Ishikawa (cell line): ENCODE results near the gene GPALPP1.

Experiments used
- EGR1 ChIP-seq: IDR thresholded peaks from 2 replicates; pipeline ENCODE4 v1.6.1; 2012
- EP300 ChIP-seq: IDR thresholded peaks from 2 replicates; pipeline ENCODE4 v1.6.1; 2012; ENCODE audit warnings: borderline replicate concordance
- FOXM1 ChIP-seq: IDR thresholded peaks from 2 replicates; pipeline ENCODE4 v1.6.1; 2012; ENCODE audit warnings: low read depth, borderline replicate concordance
- TAF1 ChIP-seq: IDR thresholded peaks from 2 replicates; pipeline ENCODE4 v1.6.1; 2012; ENCODE audit warnings: low read depth, mild to moderate bottlenecking

- no peak for TF ChIP-seq TAF1
- TF ChIP-seq EP300: no peak
- no peak for TF ChIP-seq EGR1
- no peak for TF ChIP-seq FOXM1
Measured at GRCh38 chr13:45063261-45063860, 74.0 kb downstream of the GPALPP1 start.
